Measurements from ENCODE around the gene PLPP4.
A peak's percentile ranks its signal among the peaks of the same experiment; 100 is the strongest.

PLPP4 gene

DNA sequence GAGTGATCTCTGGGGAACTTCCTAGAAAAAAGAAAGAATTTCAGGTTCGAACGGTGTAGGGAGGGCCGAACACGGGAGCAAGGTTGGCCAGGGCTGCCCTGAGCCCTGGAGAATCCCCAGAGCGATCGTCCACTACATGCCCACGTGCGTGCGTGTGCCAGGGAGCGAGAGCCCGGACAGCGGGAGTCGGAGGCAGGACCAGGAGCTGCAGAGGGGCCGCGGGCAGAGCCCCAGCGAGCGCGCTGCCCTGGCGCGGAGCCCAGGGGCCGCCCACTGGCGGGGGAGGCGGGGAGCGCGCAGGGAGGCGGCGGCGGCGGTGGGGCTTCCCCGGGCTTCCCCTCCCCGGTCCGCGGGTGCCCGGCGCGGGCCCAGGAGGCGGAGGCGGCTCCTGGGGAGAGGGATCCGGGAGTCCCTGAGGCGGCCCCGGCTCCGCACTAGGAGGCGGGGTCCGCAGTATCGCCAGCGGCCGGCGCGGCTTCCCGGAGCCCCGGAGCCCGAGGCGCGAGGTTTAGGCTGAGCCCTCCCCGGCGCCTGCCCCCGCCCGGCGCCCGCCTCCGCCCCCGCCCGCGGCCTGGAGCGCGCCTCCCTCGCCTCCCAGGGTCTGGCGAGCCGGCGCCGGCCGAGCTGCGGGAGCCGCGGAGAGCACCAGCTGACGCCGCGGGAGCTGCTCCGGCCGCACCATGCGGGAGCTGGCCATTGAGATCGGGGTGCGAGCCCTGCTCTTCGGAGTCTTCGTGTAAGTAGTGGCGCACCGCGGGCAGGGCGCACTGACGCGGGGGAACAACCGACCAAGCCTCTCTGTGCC is at the start of gene PLPP4:
Gene PLPP4, plus strand, starts transcription at position 602 of the 805 bp plus-strand sequence. Its CDS starts 79 bp downstream, at position 681.
- DNase-seq: peak; percentile 6
- peak; percentile 17 for ATAC-seq

GRCh38 chr10:120409816-120410215 is 47.2 kb upstream of the PLPP4 start:
- ATAC-seq (no peak), DNase-seq (no peak)

DNA sequence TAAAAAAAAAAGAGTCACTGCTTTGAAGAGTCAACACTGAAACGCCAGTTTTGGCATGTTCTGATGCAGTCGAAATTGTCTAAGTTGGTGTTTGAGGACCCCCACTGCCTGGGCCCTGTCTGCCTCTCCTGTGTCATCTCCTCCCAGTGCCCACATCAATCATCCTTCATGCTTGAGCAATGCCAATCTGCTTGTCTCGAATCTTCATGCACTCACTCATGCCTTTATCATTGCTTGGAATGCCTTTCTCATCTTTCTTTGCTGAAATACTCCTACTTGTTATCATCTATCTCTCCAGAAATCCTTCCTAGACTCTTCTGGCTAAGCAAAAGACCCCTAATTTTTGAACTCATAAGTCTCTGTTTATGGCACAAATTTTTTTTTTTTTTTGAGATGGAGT is 42.1 kb upstream of the PLPP4 start:
- DNase-seq (no peak), ATAC-seq (no peak)

- DNase-seq (no peak), ATAC-seq (no peak)
Measured at GRCh38 chr10:120415709-120416330, 41.2 kb upstream of the PLPP4 start.

DNA sequence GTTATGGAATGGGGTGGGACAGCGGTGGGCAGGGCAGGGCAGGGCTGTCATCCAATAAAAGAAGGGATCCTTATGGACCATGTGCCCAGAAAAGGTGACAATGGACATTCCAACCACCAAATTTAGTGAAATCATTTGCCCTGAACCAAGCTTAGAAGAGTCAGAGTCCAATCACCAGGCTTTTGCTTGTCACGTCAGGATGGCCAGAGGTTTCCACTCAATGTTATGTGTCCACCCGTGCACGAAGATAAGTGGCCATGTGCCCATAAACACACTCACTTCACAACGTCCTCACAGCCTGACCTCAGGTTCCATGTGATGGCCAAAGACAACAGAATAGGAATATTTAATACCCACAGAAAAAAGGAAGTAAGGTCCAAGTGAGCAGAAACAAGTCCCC is 36.6 kb upstream of the PLPP4 start:
- ATAC-seq (no peak), DNase-seq (no peak)

GRCh38 chr10:120421250-120421649 is 35.8 kb upstream of the PLPP4 start:
- DNase-seq: no peak
- ATAC-seq: no peak

DNA sequence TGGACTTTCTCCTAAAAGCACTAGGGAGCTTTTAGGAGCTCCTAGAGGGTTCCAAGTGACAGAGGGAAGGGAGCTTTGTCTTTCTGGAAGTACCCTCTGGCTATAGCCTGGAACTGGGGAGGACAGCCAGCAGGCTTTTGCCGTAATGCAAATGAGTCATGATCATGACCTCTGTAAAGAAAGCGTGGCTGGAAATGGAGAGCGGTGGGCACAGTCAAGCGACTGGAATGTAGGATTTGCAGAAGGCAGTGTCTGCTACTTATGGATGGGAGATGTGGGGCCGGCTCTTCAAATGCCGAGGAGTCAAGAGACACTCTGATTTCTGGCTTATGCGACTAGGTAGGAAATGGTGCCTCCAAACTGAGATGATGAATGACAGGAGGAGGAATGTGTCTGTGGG is 34.6 kb upstream of the PLPP4 start:
- DNase-seq (no peak), ATAC-seq (no peak)

GRCh38 chr10:120423431-120424197 is 33.4 kb upstream of the PLPP4 start:
- no peak for ATAC-seq
- peak; percentile 39 for DNase-seq

DNA sequence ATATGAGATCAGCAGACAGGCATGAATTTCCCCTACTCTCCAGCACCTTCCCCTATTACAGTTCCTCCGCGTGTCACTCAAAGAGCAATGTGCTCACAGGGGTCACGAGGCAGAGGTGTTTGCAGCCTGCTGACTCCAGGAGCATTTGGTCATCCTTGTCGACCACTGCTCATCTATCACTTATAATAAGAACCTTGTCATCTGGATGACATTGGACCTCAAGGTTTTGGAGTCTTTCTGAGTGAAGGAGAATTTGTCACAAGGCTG is 32.9 kb upstream of the PLPP4 start:
- DNase-seq: no peak

GRCh38 chr10:120426306-120426705 is 30.7 kb upstream of the PLPP4 start:
- no peak for ATAC-seq
- no peak for DNase-seq

More for the DNA sequence above, 32.9 kb upstream of the PLPP4 start:
- ATAC-seq: no peak

- no peak for ATAC-seq
- DNase-seq: no peak
Measured at GRCh38 chr10:120428754-120429153, 28.3 kb upstream of the PLPP4 start.

DNA sequence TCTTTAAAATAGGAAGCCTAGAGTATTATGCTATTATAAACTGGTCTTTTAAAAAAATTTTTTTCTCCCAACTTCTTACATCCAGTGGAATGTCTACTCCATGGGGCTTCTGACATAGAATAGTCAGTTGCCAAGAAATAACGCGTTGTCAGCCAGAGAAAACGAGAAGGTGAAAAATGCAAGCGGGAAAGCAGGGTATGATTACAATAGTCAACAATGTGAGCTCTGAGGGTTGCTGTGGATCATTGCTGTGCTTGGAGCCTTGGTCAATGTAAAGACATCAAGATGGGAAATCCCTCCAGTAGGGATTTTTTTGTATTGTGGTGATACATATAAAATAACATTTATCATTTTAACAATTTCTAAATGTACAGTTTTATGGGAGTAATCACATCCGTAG is 27.6 kb upstream of the PLPP4 start:
- DNase-seq (no peak), ATAC-seq (no peak)

GRCh38 chr10:120431251-120431651 is 25.8 kb upstream of the PLPP4 start:
- no peak for DNase-seq
- no peak for ATAC-seq

GRCh38 chr10:120432209-120432608 is 24.8 kb upstream of the PLPP4 start:
- DNase-seq (no peak), ATAC-seq (no peak)

- DNase-seq (no peak), ATAC-seq (no peak)
Measured at GRCh38 chr10:120433141-120433540, 23.9 kb upstream of the PLPP4 start.

- ATAC-seq: no peak
Measured at GRCh38 chr10:120436439-120437112, 20.5 kb upstream of the PLPP4 start.

DNA sequence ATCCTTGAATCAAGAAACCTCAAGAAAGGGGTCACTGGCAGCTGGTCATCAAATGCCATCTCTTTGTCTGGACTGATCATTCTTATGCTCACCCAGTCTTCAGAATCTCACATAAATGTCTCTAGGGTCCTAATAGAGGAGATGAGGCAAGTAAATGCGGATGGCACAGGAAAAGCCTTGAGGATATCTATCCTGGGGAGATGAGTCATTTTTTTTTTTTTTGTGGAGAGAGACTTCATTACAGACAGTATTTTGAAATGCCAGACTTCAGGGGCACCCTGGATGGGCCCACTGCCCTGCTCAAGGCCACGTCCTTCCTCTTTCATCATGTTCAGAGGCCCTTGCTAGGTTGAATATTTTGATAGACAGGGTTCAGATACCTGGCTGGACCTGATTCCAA is 19.5 kb upstream of the PLPP4 start:
- DNase-seq: no peak
- no peak for ATAC-seq

More at GRCh38 chr10:120436439-120437112, 20.5 kb upstream of the PLPP4 start:
- DNase-seq: no peak

GRCh38 chr10:120451968-120452367 is 5.1 kb upstream of the PLPP4 start:
- ATAC-seq (no peak), DNase-seq (no peak)

DNA sequence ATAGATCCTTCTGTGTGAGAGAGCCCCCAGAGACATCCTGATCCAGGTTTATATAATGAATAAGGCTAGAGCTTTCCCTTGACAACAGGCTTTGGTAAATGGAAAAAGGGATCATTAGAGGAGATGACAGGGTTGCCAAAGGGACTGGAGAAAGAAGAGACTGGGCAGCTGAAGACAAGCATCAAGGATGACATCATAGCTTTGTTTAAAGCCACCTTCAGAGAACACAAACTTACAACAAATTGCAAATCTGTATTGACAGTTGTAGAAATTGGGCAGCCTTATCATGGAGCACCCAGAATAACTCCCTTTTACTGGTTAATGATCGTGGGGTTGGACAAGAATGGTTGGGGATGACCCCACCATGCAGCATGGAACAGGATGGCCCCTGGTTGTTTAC is 3.7 kb upstream of the PLPP4 start:
- DNase-seq (no peak), ATAC-seq (no peak)

DNA sequence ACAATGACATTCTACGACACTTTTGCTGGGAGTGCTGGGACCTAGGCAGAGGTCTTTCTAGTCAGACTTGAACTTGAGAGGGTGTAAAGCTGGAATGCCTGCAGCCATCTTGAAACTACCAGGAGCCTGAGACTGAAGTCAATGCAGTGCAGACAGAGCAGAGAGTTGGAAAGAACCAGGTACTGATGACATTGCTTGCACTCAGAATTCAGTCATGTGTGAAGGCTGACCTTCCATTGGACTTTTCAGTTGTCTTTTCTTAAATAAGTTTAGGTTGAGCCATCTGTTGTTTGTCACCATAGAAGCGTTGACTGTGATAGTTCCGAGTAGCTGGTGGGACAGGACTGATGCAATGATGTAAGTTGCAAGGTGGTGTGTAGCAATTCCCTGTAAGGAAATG is 3.1 kb upstream of the PLPP4 start:
- ATAC-seq: no peak
- no peak for DNase-seq

DNA sequence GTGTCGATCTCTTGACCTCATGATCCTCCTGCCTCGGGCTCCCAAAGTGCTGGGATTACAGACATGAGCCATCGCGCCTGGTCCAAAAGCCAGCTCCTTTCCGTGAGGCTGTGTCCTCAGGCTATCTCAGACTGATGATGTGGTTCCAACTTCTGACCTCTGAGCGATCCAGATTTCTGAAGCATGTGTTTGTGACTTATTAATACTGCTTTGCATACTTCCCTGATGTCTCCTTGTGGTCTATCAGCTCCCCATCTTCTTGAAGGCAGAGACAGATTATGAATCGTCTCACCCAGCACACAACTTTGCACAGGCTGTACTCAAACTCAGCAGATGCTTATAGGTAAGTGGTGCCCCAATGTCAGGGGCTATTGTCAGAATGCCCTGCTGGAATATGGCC is 2.0 kb upstream of the PLPP4 start:
- ATAC-seq: no peak
- DNase-seq: no peak

GRCh38 chr10:120455606-120456005 is 1.4 kb upstream of the PLPP4 start:
- no peak for DNase-seq
- ATAC-seq: no peak

- ATAC-seq (no peak), DNase-seq (no peak)
Measured at GRCh38 chr10:120456143-120456625, 843 bp upstream of the PLPP4 start.

Measured in stimulated activated naive CD8-positive, alpha-beta T cell treated with anti-CD3 and anti-CD28 coated beads, Interleukin-15, Interleukin-2, amounts not matched to agents 100 U/mL and 50 U/mL, for 24 hours (primary cell).